Lower leg skin (tissue), 3 donors: ENCODE measurements around the gene EPS8L1.

Source experiments
- POLR2A ChIP-seq, 2 donors: fragments of 450-650 bp; IDR thresholded peaks; one replicate each; pipeline ENCODE4 v1.6.1; 2016 to 2017; ENCODE audit warnings: antibody characterized with exemption in 2 of 2, mild to moderate bottlenecking in 1 of 2, moderate library complexity in 1 of 2
- TF ChIP-seq, protein P1 (sequence below), 3 donors: fragments of 450-650 bp; IDR thresholded peaks; one replicate each; pipeline ENCODE4 v1.5.1; 2016; ENCODE audit warnings: antibody characterized with exemption in 3 of 3, mild to moderate bottlenecking in 3 of 3, moderate library complexity in 2 of 3

DNA sequence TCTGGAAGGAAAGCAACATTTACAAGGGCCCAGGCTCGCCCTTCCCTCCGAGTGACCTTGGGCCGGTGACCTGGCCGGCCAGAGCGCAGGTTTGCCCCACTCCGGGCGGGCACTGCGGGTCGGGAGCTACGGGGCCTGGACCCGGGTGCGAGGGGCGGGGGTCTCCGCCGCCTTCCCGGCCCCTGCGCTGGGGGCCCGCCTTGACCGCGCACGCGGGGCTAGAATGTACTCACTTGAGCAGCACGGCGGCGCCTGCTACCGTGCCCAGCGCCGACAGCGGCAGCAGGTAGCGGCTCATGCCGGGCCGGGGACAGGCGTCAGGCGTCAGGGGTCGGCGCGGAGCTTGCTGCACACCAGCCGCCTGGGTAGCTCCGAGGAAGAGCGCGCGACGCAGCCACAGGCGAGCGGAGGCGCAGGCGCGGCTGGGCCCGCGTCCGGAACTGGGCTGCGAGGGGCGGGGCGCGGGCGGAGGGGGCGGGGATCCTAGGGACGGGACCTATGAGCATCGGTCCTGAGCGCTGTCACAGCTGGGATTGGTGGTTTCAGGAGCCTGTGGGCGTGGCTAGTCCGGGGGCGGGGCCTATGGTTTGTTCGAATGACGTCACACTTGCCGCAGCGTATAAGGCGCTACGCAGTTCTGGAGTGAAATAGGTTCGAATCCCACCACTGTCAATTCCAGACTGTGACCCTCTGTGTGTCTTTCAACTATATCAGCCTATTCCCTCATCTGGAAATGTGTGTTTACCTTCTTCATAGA is 12.8 kb upstream of the EPS8L1 start, which contains the start of gene RDH13:
- TF ChIP-seq, protein P1, sequence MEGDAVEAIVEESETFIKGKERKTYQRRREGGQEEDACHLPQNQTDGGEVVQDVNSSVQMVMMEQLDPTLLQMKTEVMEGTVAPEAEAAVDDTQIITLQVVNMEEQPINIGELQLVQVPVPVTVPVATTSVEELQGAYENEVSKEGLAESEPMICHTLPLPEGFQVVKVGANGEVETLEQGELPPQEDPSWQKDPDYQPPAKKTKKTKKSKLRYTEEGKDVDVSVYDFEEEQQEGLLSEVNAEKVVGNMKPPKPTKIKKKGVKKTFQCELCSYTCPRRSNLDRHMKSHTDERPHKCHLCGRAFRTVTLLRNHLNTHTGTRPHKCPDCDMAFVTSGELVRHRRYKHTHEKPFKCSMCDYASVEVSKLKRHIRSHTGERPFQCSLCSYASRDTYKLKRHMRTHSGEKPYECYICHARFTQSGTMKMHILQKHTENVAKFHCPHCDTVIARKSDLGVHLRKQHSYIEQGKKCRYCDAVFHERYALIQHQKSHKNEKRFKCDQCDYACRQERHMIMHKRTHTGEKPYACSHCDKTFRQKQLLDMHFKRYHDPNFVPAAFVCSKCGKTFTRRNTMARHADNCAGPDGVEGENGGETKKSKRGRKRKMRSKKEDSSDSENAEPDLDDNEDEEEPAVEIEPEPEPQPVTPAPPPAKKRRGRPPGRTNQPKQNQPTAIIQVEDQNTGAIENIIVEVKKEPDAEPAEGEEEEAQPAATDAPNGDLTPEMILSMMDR (IDR thresholded peaks at IDR 0.05): no peak
- no peak for TF ChIP-seq POLR2A (IDR thresholded peaks at IDR 0.05)
